ENCODE results near the gene OR2T11. TPM values are rescaled to one million over a fixed set of nuclear protein-coding genes. Genes with fewer than 3 reads are reported as not detected.
A peak's percentile ranks its signal among the peaks of the same experiment; 100 is the strongest.

Gene OR2T11
- total RNA-seq, 1 experiment from 2014 or later = not detected

DNA sequence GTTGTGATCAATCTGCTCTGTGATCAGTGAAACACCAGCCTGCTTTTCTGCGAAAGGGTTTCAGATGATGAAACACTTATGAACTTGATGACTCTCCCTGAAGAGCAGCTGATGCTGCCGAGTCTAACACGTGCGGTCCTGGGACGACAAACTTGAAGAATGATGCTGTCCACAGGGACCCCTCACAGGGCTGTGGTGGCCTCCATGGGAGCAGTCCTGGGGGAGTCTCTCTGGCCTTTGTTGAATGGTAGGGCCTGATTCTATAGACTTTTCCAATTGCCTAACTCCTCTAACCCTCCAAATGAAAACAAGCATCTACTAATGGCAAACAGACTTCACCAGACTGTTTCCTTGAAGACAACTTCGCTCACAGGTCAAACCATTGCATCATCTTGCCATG is 37.3 kb downstream of the OR2T11 start, which contains the start of gene OR2T10:
Gene OR2T10, minus strand, starts transcription at position 112 of the 400 bp plus-strand sequence. CDS start 3,932 bp downstream, outside the sequence.
- ChIA-PET POLR2A (ENCODE audit: unreplicated experiment) (no interaction called here), CTCF (no interaction called here)
- Histone ChIP-seq H3K27me3 (ENCODE audit: low read length) (no peaks in the 10 kb centered on the region), H3K4me2 (ENCODE audit: low read length) (peak within 1 kb of the TSS; percentile 3; the same call in 1 of the 2 replicates), H3K36me3 (ENCODE audit: low read depth, low read length) (no peaks in the 10 kb centered on the region), H3K27ac (ENCODE audit: low read length) (no peak within 1 kb of the TSS), H3K79me2 (ENCODE audit: low read length) (no peaks in the 10 kb centered on the region), H4K20me1 (ENCODE audit: low read length) (no peaks in the 10 kb centered on the region), H3F3A (ENCODE audit: low read length, unreplicated experiment) (no peaks in the 10 kb centered on the region), H3K9me3 (ENCODE audit: low read length) (no peaks in the 10 kb centered on the region), H3K9me2 (replicated peaks; ENCODE audit: low read length) (no peaks in the 10 kb centered on the region; the same call in 1 of the 2 replicates), H3K4me1 (ENCODE audit: insufficient read depth, low read length) (peaks cover 5% of the 10 kb centered on the region), H3K9ac (ENCODE audit: low read length) (no peak within 1 kb of the TSS), H3K4me3 (ENCODE audit: low read length) (no peak within 1 kb of the TSS), H2AFZ (ENCODE audit: low read length) (peak within 1 kb of the TSS; percentile 41)
- intact Hi-C loops (cut with micrococcal nuclease) = no loop called here
- no peak for DNase-seq
- no TSS peak for BruUV-seq (replicated peaks)
- TF ChIP-seq, protein P1, sequence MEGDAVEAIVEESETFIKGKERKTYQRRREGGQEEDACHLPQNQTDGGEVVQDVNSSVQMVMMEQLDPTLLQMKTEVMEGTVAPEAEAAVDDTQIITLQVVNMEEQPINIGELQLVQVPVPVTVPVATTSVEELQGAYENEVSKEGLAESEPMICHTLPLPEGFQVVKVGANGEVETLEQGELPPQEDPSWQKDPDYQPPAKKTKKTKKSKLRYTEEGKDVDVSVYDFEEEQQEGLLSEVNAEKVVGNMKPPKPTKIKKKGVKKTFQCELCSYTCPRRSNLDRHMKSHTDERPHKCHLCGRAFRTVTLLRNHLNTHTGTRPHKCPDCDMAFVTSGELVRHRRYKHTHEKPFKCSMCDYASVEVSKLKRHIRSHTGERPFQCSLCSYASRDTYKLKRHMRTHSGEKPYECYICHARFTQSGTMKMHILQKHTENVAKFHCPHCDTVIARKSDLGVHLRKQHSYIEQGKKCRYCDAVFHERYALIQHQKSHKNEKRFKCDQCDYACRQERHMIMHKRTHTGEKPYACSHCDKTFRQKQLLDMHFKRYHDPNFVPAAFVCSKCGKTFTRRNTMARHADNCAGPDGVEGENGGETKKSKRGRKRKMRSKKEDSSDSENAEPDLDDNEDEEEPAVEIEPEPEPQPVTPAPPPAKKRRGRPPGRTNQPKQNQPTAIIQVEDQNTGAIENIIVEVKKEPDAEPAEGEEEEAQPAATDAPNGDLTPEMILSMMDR (conservative IDR thresholded peaks at IDR 0.05; ENCODE audit: low read depth, low read length) = no peak
- TF ChIP-seq EZH2phosphoT487 (IDR thresholded peaks at IDR 0.05; ENCODE audit: borderline replicate concordance, low read length) = no peak
- TF ChIP-seq EZH2 (IDR thresholded peaks at IDR 0.05; ENCODE audit: low read length, unreplicated experiment) = no peak
- ATAC-seq = no peak

GRCh38 chr1:248596615-248597014 is 38.3 kb downstream of the OR2T11 start:
- H3K9me2 ChIP-seq (replicated peaks; ENCODE audit: low read length) = peaks cover 2% of the 10 kb centered on the region; the same call in 1 of the 2 replicates
- no peaks in the 10 kb centered on the region for H4K20me1 ChIP-seq (ENCODE audit: low read length)
- H3K36me3 ChIP-seq (ENCODE audit: low read depth, low read length) = no peaks in the 10 kb centered on the region
- H3K27me3 ChIP-seq (ENCODE audit: low read length) = no peaks in the 10 kb centered on the region
- H3K9ac ChIP-seq (ENCODE audit: low read length) = no peak overlapping the region
- ChIA-PET POLR2A (ENCODE audit: unreplicated experiment) (no interaction called here), CTCF (no interaction called here)
- peaks cover 5% of the 10 kb centered on the region for H3K4me1 ChIP-seq (ENCODE audit: insufficient read depth, low read length)
- DNase-seq (peak; percentile 22), ATAC-seq (peak; percentile 61; the same call in 1 of the 2 replicates)
- H3K27ac ChIP-seq (ENCODE audit: low read length) = no peak overlapping the region
- H3K4me2 ChIP-seq (ENCODE audit: low read length) = peak overlapping the region; percentile 3; the same call in 1 of the 2 replicates
- BruUV-seq (replicated peaks) = no TSS peak
- no peaks in the 10 kb centered on the region for H3K9me3 ChIP-seq (ENCODE audit: low read length)
- peak overlapping the region; percentile 41 for H2AFZ ChIP-seq (ENCODE audit: low read length)
- intact Hi-C loops (cut with micrococcal nuclease) = no loop called here
- H3F3A ChIP-seq (ENCODE audit: low read length, unreplicated experiment) = no peaks in the 10 kb centered on the region
- H3K4me3 ChIP-seq (ENCODE audit: low read length) = no peak overlapping the region
- TF ChIP-seq EZH2 (IDR thresholded peaks at IDR 0.05; ENCODE audit: low read length, unreplicated experiment) (no peak), EZH2phosphoT487 (IDR thresholded peaks at IDR 0.05; ENCODE audit: borderline replicate concordance, low read length) (no peak)
- TF ChIP-seq, protein P1 (conservative IDR thresholded peaks at IDR 0.05; ENCODE audit: low read depth, low read length) = no peak
- no peaks in the 10 kb centered on the region for H3K79me2 ChIP-seq (ENCODE audit: low read length)

DNA sequence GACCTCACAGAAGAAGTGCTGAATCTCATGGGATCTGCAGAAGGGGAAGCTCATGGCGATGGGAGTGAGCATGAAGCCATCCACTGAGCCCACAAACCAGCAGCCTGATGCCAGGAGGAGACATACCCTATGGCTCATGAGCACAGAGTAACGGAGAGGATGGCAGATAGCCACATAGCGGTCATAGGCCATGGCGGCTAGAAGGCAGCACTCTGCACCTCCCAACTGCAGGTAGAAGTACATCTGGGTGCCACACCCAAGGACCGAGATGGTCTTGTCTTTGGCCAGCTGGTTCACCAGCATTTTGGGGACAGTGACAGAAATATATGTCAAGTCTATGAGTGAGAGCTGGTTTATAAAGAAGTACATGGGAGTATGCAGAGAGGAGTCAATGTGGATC is 41.7 kb downstream of the OR2T11 start:
- intact Hi-C loops (cut with micrococcal nuclease) = no loop called here
- Histone ChIP-seq H3K9ac (ENCODE audit: low read length) (no peak overlapping the region), H3K4me3 (ENCODE audit: low read length) (no peak overlapping the region), H3K27me3 (ENCODE audit: low read length) (no peaks in the 10 kb centered on the region), H3K79me2 (ENCODE audit: low read length) (no peaks in the 10 kb centered on the region), H3K9me3 (ENCODE audit: low read length) (no peaks in the 10 kb centered on the region), H3K27ac (ENCODE audit: low read length) (no peak overlapping the region), H3F3A (ENCODE audit: low read length, unreplicated experiment) (no peaks in the 10 kb centered on the region), H3K9me2 (replicated peaks; ENCODE audit: low read length) (0 out of 2 replicates have a peak, but pooled peaks cover 8% of the 10 kb centered on the region), H4K20me1 (ENCODE audit: low read length) (no peaks in the 10 kb centered on the region), H3K36me3 (ENCODE audit: low read depth, low read length) (no peaks in the 10 kb centered on the region), H3K4me2 (ENCODE audit: low read length) (no peak overlapping the region), H2AFZ (ENCODE audit: low read length) (no peak overlapping the region), H3K4me1 (ENCODE audit: insufficient read depth, low read length) (peaks cover 5% of the 10 kb centered on the region)
- POLR2A ChIA-PET (ENCODE audit: unreplicated experiment) = no interaction called here
- ATAC-seq = no peak
- DNase-seq = no peak
- no TSS peak for BruUV-seq (replicated peaks)
- TF ChIP-seq EZH2 (IDR thresholded peaks at IDR 0.05; ENCODE audit: low read length, unreplicated experiment) (no peak), EZH2phosphoT487 (IDR thresholded peaks at IDR 0.05; ENCODE audit: borderline replicate concordance, low read length) (no peak)
- TF ChIP-seq, protein P1 (conservative IDR thresholded peaks at IDR 0.05; ENCODE audit: low read depth, low read length) = no peak
- CTCF ChIA-PET = no interaction called here
